GM18951 (cell line): ENCODE data around the gene CLSTN2.

Source experiments
- POLR2A ChIP-seq: IDR thresholded peaks from 4 replicates; pipeline ENCODE4 v1.6.1; 2011; ENCODE audit warnings: mild to moderate bottlenecking; ENCODE audit not compliant: insufficient read length, insufficient read depth; ENCODE audit errors: extremely low read depth
- in situ Hi-C: fragments of 300-500 bp; cut with MboI; formaldehyde crosslinking; loops from one replicate; pipeline ENCODE4 v1.12.0; 2022; ENCODE audit warnings: low sequenced_read_pairs, mixed read lengths, inconsistent platforms; ENCODE audit not compliant: unreplicated experiment

Gene CLSTN2

GRCh38 chr3:139935016-139935865 lies at the start of gene CLSTN2:
Gene CLSTN2 (plus strand): TSS chr3:139935185.
- in situ Hi-C loops, result no loop called here
- TF ChIP-seq POLR2A, result no peak

- no peak for TF ChIP-seq POLR2A
- in situ Hi-C loops, result no loop called here
Observed at GRCh38 chr3:139887431-139887830, 47.6 kb upstream of the CLSTN2 start.

- in situ Hi-C loops, result no loop called here
- no peak for TF ChIP-seq POLR2A
Observed at GRCh38 chr3:139888561-139889140, 46.3 kb upstream of the CLSTN2 start.

DNA sequence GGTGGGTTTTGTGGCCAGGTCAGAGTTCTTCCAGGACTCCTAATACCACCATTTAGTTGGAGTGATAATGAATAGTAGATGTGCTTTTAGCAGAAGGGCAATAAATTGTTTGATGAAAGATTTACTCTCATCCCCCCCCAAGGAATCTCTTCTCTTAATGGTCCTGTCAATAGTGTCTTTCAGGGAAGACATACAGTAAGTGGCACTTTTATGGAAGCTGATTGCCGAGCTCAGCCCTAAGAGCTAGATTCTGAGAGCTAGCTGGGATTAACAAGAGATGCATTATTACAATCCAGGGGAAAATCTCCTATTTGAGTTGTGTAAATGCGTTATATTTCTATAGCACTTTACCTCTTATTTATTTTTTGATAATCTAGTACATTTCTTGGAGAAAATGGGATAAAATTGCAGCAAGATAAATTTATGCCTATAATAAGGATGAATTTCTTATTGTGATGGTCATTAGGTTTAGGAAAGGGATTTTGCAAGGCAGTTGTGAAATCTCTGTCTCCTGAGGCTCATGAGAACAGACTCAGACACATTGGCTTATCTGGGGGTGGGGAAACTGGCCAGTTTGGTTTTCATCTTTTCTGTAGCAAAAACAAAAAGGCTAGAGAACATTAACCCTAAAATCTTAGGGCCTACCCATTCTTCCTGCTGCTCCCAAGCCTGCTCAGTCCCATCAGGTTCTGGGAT lies 41.6 kb upstream of the CLSTN2 start:
- in situ Hi-C loops, result no loop called here
- TF ChIP-seq POLR2A, result no peak

DNA sequence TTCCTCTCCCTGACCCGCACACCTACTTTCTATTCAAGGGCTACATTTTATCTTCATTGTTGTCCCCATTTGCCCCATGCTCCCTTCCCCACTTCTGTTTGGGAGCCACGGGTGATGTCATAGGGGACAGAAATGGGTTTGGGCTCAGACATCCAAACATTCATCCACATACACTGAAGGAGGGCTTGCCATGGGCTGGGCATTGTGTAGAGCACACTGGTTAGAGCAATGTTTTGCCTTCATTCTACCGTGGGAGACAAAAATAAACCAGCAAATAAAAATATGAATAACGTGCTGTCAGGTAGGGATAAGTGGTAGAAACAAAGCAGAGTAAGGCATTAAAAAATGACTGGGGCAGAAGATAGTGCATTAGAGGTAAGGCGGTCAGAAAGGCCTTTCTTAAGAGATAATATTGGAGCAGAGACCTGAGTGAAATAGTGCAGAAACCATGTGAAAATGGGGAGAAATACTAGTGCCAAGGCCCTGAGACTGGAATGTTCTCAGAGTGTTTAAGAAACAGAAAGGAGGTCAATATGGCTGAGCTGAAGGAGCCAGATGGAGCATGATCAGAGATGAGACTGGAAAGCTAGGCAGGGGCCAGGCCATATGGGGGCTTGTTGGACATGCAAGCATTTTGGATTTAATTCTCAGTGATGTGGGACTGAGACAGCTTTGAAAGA lies 40.9 kb upstream of the CLSTN2 start:
- in situ Hi-C loops, result no loop called here
- no peak for TF ChIP-seq POLR2A

DNA sequence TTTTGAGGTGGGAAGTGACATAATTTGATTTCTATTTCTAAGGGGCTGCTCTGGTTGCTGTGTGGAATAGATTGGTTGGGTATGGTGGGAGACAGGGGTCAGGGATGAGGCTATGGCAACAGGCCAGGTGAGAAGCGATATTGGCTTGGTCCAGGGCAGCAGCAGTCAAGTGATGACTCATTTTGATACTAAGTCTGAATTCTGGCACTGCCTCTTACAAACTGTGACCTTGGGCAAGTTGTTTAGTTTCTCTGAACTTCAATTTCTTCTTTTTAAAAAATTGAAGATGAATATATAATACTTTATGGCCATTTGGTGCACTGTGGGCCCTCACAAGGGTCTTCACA lies 40.4 kb upstream of the CLSTN2 start:
- TF ChIP-seq POLR2A, result no peak
- in situ Hi-C loops, result no loop called here

DNA sequence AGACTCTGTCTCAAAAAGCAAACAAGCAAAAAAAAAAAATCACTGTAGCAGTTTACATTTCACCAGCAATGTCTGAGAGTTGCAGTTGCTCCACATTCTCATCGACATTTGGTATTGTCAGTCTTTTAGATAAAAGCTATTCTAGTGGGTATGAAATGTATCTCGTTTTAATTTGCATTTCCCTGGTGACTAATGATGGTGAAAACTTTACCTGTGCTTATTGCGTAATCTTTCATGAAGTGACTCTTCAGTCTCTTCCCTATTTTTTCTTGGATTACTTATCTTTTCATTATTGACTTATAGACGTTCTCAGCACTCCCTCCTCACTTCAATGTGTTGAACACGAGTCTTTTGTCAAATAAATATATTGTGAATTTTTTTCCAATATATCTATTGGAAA lies 37.2 kb upstream of the CLSTN2 start:
- in situ Hi-C loops, result no loop called here

GRCh38 chr3:139906418-139906817 lies 28.6 kb upstream of the CLSTN2 start:
- no peak for TF ChIP-seq POLR2A
- in situ Hi-C loops, result no loop called here

More for the DNA sequence above, 37.2 kb upstream of the CLSTN2 start:
- no peak for TF ChIP-seq POLR2A

- no peak for TF ChIP-seq POLR2A
- in situ Hi-C loops, result no loop called here
Observed at GRCh38 chr3:139909811-139910210, 25.2 kb upstream of the CLSTN2 start.

- no peak for TF ChIP-seq POLR2A
- in situ Hi-C loops, result no loop called here
Observed at GRCh38 chr3:139916271-139916670, 18.7 kb upstream of the CLSTN2 start.

GRCh38 chr3:139917226-139917785 lies 17.7 kb upstream of the CLSTN2 start:
- no peak for TF ChIP-seq POLR2A
- in situ Hi-C loops, result no loop called here

DNA sequence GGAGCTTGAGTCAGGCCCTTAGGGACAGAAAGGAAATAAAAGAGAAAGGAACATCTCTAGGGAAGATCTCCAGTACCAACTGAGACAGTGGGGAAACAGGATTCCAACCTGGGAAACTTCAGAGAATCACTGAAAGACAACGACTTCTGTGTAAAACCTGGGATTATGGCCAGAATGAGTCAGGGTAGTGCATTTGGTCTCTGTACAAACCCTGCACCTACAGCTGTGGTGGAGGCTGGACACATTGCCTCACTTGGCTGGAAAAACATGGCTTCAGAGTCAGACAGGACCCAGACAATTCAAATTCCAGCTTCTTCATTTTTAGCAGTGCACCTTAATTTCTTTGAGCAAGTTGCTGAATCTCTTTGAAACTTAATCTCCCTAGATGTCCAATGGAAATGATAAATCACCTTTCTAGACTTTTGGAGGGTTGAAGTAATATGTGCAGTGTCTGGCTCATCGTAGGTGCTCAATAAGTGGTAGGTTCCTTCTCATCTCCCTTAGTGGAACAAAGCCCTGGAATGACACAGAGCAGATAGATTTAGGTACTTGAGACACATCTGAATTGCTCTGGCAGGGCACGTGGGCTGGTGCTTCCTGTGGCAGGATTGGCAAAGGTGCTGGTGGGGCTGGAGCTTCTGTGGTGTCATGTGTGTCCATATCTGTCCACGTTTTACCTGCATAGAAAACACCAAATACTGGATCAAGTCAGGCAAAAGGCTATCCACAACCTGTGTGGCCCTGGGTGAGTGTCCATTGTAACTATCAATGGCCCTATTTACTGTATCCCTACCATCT lies 6.1 kb upstream of the CLSTN2 start:
- in situ Hi-C loops, result no loop called here
- no peak for TF ChIP-seq POLR2A
